HL-60/S4 (cell line): ENCODE results near the gene BAX.

Experiments
- in situ Hi-C: fragments of 300-500 bp; cut with MboI; formaldehyde crosslinking; loops from 2 replicates; pipeline ENCODE4 v1.14.3; 2022; ENCODE audit warnings: low sequenced_read_pairs

Gene BAX

DNA sequence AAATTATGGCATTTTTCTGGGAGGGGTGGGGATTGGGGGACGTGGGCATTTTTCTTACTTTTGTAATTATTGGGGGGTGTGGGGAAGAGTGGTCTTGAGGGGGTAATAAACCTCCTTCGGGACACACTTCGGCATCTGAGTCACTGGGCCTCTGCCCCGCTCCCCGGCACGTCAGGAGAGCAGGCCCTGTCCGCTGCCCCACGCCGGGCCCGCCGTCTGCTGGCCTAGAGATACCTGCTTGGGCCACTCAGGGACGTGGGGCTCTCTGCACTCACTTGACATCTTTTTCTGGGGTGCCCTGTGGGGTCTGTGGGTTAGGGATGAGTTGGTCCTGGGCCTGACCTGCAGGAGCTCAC, 7.0 kb downstream of the BAX start:
- in situ Hi-C loops: no loop called here

DNA sequence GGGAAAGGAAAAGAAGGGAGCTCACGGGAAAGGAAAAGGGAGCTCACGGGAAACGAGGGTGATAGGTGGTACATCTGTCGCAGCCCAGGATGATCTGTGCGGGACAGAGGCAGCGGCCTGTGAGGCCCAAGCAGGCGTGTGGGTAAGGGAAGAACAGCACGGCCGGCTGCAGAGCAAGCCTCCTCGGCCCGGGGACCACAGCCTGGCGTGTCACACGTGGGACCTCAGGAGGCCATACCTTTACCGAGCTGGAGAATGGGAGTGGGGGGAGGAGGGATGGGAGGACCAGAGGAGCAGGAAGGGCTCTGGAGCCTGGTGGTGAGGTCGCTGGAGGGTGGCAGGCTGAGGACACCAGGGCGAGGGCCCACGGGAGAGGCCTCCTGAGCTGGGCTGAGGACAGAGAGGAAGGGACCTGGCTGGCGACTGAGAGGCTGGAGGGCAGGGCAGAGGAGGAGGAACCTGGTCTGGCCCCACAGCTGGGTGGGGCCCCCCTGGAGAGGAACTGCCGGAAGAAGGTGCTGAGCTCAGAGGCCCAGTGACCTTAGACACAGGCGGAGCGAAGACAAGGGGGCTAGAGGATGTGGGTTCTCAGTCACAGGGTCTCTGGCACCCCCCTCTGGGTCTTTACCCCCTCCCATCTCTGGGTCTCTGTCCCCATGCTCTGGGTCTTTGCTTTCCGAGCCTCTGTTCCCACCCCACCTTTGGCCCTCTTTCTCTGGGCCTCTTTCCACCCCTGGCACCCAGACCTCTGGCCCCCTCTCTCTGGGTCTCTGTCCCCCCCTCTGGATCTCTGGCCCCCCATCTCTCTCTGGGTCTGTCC, 7.6 kb downstream of the BAX start:
- in situ Hi-C loops: no loop called here

DNA sequence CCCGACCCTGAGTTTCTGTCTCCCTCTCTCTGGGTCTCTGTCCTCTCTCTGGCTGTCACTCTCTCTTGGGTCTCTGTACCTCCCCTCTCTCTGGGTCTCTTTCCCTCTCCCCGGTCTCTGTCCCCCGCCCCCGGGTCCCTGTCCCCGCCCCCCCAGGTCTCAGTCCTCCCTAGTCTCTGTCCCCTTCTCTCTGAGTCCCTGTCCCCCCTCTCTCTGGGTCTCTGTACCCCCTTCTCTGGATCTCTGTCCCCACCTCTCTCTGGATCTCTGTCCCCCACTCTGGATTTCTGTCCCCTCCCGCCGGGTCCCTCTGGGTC, 8.1 kb downstream of the BAX start:
- in situ Hi-C loops: no loop called here

DNA sequence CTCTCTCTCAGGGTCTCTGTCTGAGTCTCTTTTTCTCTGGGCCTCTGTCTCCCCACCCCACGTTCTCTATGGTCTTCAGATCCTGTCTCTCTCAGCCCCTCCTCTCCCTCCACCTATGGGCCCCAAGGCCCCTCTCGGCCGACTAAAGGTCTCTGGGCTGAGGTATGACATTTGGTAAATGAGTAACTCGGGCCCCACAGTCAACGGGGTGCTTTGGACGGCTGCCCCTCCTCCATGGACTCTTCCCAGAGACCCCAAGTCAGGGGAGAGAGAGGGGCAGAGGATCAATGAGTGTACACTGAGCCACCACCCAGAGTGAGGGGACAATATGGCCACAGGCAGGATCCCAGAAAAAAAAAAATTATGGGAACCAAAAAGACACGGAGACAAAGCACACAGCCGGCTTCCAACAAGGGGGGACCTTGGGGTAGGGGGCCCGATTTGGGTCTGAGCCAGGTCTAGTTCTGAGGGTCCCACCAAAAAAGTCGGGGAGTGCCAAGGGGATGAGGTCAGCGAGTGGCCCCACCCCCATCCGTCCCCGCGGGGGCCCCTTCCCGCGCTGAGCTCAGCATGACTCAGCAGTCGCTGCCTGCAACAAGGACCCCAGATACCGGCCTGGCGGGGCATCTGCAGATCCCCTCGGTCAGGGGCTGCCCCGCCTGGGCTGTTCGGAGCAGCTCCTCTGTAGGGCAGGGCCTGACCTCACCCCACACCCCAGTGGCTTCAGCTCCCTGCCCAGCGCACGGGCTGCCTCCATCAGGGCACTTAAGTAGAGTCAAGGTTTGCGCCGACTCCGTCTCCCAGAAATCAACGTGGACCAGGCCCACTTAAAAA, 8.9 kb downstream of the BAX start:
- in situ Hi-C loops: no loop called here

DNA sequence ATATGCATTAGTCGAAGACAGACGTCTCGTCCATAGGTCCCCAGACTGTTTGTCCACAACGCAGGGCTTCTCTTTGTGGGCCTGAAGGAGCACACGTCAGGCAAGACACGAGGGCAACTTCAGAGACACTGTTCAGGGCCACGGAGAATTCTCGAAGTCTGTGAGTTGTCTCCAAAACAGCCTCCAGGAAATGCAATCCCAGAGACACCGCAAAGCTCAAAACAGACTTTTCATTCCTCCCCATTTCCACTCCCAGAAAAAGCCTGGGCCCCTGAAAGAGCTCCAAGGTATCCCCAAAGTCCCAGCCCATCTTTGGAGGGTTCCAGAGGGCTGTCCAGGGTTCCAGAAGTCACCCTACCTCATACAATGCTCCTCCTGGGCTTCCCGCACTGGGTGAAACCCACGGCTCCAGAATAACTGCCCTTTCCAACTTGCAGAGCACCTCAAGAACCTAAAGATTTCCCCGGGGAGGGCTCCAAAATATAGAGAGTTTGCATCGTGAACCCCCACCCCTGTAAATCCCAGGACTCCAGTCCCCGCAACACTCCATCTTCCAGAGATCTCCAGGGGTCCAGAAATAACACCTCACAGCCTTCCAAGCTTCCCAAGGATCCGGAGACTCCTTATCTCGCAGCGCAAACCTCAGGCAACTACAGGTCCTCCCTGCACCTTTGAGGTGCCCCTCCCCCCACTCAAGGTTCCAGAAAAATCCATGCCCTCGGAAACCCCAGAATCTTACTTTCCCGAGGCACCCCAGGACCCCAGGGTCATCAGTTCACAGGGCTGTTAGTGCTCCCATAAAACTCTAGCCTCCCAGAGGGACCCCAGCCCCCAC, 9.7 kb downstream of the BAX start:
- in situ Hi-C loops: no loop called here

DNA sequence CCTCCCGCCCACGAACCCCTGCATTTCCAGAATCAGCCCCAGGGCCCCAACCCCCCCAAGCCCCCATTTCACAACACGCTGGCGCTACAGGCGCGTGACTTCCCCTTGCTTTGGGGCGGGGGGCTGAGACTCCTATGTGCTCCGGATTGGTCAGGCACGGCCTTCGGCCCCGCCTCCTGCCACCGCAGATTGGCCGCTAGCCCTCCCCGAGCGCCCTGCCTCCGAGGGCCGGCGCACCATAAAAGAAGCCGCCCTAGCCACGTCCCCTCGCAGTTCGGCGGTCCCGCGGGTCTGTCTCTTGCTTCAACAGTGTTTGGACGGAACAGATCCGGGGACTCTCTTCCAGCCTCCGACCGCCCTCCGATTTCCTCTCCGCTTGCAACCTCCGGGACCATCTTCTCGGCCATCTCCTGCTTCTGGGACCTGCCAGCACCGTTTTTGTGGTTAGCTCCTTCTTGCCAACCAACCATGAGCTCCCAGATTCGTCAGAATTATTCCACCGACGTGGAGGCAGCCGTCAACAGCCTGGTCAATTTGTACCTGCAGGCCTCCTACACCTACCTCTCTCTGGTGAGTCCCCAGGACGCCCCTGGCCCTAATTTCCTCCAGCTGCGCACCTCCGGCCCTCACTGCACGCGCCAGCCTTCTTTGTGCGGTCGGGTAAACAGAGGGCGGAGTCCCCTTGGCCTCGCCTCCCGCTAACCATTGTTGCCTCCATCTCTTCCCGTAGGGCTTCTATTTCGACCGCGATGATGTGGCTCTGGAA, 10.5 kb downstream of the BAX start, which contains the start of gene FTL:
TSS of gene FTL (plus strand) at position 270 of the 766 bp plus-strand sequence. CDS start at position 469, 199 bp downstream.
- in situ Hi-C loops: no loop called here

DNA sequence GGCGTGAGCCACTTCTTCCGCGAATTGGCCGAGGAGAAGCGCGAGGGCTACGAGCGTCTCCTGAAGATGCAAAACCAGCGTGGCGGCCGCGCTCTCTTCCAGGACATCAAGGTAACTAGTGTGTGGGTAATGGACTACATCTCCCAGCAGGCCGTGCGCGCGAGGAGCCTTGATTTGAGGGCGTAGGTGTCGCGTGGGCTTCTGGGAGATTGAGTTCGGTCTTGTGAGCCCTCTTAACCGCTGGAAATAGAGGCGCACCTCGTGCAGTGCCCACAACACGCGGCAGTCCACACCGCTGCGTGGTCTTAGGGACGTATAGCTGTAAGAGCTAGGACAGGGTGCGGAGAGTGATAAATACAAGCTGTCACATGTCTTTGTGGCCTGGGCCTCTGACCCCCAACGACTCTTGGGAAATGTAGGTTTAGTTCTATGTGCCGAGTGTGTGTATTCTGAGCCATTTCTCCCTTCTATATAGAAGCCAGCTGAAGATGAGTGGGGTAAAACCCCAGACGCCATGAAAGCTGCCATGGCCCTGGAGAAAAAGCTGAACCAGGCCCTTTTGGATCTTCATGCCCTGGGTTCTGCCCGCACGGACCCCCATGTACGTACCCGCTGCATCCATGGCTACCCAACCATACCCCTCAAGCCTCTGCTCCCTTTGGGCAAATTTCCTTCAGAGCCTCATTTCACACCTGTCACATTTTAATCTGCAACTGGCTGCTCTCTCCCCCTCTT, 11.3 kb downstream of the BAX start:
- in situ Hi-C loops: no loop called here

DNA sequence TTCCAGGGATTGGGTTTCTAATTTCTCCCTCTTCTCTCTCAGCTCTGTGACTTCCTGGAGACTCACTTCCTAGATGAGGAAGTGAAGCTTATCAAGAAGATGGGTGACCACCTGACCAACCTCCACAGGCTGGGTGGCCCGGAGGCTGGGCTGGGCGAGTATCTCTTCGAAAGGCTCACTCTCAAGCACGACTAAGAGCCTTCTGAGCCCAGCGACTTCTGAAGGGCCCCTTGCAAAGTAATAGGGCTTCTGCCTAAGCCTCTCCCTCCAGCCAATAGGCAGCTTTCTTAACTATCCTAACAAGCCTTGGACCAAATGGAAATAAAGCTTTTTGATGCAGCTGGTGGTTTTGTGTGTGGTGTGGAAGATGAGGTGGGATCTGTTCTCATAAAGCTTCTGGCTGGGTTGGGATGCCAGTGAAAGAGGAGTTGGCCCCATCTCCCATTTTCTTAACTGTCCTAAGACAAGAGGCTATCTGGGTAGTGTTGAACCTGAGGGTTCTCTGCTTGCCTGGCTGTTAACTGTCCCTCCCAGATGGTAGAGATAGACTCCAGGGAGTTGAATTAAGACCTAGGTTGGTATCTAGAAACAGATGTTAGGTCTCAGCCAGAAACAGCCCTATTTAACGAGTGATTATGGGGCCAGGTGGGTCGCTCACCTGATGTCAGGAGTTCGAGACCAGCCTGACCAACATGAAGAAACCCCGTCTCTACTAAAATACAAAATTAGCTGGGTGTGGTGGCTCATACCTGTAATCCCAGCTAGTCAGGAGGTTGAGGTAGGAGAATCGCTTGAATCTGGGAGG, 12.1 kb downstream of the BAX start:
- in situ Hi-C loops: no loop called here

DNA sequence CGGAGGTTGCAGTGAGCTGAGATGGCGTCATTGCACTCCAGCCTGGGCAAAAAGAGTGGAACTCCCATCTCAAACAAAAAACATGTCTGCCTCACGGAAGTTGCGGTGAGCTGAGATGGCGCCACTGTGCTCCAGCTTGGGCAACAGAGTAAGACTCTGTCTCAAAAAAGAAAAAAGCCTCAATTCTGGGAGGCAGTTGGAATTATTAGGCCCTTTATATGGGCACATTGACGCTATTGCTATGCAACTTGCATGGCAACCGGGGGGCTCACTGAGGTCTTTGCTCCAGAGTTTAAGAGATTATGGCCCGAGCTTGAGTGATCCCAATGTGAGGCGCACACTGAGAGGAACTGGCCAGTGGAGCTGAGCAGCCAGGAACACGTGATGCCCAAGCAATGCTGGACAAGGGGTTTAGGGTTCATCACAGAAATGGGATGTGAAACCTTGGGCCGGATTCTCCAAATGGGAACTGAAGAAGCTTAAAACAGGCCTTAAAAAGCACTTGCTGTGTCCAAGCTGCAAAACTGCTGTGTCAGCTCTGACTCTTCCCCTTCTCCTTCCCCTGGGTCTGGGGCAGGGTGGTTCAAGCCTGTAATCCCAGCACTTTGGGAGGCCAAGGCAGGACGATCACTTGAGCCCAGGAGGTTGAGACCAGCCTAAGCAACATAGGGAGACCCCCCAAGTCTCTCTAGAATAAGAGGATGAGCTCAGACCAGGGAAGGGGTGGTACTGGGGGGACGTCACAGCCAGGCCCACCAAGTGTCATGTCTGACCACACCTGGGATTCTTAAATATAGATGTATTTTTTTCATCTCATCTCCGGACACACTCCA, 12.9 kb downstream of the BAX start:
- in situ Hi-C loops: no loop called here

DNA sequence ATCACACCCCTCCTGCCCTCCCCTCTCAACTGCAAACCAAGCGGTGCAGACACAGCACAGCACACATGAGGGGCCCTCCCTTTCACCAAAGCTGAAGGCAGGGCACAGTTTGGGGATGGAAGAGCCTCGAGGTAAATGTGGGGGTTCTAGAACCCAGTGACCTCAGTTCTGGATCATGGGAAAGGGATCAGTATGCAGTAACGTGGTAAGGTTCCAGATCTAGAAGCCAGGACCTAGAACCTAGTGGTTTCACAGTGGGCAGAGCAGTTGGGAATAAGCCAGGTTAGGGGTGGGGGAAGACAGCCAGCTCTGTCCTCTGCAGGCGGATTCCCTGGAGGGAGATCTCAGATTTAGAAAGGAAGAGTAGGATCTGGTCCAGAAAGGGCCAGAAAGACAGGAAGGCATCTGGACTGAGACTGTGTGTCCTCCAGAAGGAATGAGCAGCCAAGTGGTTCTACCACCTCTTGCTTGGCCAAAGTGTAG, 13.5 kb downstream of the BAX start:
- in situ Hi-C loops: no loop called here

DNA sequence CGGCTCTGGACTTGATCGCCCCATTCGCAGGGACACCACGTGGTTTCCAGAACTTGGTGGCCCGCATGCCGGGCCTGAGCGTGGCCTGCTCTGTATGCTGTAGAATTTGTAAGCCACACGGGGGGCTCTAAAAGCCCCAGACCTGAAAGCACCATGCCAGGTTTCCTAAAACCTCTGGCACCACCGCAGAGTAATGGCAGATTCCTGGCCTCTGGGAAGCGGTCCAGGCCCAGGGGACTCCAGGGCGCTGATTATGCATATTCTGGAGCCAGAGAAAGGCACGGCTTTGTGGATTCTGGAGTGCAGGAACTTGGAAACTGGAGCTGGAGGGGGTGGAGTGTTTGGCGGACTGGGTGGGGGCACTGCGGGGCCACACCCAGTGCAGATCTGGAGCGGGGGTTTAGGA, 14.1 kb downstream of the BAX start:
- in situ Hi-C loops: no loop called here

DNA sequence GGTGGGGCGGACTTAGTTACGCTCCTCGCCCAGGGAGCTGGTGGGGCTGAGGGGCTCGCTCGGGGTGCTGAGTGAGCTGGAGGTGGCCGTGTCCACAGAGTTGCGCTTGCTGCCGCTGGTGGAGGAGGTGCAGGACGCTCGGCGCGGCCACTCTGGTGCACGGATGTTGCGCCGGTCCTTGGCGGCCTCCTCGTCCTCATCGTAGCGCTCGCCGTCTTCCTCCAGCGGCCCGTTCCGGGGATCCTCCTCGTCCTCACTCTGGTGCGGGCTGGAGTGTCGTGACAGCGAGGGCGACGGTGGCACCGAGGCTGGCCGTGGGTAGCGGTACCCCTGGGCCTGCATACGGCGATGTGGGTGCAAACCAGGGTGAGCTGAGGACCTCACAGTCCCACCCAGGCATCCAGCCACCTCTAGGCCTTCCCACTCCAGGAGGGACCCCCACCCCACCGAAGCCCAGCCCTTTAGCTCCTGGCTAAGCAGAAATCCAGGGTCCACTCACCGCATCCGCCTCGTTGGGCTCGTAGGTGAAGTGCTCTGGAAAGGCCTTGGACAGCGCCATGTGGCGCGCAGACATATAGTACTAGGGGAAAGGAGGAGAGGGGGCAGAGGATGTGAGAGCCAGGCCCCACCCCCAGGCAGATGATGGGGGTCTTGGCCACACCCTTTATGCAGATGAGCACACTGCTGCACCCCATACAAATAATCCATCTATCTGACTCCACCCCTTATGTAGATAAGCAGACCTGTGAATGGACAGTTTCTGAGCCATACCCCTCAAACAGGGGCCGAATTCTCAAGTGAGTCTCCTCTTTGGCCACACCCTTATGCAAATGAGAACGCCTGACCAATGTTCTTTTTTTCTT, 14.8 kb downstream of the BAX start:
- in situ Hi-C loops: loop anchor here (5.0 kb wide), 1 partner anchor 177 kb away; no protein-coding TSS in a partner anchor

DNA sequence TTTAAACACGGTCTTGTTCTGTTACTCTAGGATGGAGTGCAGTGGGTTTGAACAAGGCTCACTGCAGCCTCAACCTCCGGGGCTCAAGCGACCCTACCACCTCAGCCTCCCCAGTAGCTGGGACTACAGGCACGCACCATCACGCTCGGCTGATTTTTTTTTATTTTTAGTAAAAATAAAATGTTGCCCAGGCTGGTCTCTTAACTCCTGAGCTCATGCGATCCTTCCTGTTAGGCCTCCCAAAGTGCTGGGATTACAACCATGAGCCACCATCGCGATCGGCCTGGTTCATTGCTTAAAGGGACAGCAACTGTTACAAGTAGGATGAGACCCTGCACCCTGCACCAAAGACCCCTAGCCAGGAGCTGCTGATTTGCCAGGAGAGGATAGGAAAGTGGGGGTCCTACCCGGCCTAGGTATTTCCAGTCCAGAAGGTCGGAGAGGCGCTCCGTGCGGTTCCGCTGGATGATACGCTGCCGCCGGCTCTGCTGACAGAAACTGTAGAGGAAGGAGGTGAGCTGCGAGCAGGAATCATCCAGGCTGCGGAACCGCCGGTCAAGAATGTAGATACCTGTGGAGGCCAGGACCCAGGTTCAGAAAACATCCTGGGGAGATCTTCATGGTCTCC, 15.6 kb downstream of the BAX start:
- in situ Hi-C loops: loop anchor here (5.0 kb wide), 1 partner anchor 178 kb away; no protein-coding TSS in a partner anchor

DNA sequence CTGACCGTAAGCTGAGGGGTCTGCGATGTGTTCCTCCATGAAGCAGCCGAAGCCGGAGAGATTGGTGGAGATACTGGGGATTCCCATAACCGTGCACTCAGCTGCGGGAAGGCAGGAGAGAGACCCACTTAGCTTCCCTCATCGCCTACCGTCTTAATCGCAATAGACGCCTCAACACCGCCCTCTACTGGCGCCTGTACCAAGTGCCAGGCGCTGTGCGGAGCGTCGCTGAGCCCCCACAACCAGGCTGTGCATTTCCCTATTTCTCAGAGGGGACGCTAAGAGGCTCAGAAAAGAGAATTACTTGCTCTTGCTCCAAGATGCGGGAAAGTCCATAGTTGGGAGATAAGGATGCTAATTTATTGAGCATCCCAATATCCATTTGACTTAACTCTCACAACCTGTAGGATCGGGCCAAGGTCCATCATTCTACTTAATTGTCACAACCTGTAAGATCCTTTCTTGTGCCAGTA, 16.3 kb downstream of the BAX start:
- in situ Hi-C loops: loop anchor here (5.0 kb wide), 1 partner anchor 179 kb away; no protein-coding TSS in a partner anchor

DNA sequence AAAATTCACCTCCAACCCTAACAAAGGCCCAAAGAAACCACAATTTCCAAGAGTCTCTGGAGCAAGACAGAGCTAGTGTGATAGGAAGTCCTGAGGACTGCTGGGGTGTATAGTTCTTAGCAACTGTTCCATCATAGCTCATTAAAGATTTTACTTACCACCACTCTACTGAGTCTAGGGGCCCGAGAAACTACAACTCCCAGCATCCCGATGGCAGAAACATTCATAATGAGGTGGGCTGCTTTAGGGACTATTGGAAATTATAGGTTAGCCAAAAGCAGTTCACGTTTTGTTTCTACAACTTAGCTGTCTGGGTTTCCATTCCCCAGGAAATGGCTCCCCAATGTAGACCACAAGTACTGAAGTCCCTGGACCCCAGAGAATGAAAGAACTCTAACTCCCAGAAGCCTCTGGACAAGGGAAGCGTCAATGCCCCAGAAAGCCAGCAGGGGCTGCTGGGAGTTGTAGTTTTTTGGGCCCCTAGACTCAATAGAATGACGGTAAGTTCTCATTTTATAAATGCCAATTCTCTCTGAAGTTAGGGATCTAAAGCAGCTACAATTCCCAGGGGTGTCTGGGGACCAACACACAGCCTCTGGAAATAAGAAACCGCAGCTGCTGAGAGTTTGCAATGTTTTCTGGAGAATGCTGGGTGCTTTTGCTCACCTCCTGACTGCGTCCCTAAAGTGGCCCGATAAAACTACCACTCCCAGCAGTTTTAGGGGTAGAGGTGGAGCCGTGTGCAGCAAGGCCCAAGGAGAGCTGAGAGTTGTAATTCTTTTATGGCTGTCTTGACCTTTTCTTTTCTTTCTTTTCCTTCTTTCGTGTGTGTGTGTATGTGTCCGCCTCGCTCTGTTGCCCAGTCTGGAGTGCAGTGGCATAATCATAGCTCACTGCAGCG, 21.5 kb downstream of the BAX start:
- in situ Hi-C loops: no loop called here
